ENCODE results near the gene PPP2R5E. TPM values are rescaled to one million over a fixed set of nuclear protein-coding genes. Genes with fewer than 3 reads are reported as not detected.

PPP2R5E gene
- total and polyA plus RNA-seq, 8 donors, result 7.2 to 32.9 (median 14.2) TPM

DNA sequence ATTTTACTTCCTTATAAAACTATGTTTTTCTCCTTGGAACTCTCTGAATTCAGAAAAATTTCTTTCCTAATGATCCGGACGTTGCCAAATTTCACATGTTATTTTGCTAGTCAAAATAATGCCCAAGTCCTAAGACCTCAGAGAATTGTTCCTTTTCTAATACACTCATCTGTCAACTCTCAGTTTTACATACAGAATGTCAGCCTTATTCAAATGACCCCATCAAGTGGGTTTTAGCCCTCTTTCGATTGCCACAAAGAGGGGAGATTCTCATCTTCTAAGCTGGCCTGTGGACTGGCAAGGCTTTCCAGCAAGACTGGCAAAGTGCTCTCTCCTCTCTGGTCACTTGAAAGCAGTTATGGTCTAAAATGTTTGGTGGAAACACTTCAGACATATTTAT lies 125.2 kb downstream of the PPP2R5E start:
- H3K9me3 ChIP-seq, result no peaks in the 10 kb centered on the region
- 73 to 91% (median 90%) methylated on average over 3 of the region's 3 CpGs for WGBS, 5 donors
- intact Hi-C loops (cut with DNase I; ENCODE audit: low total_unique reads), result no loop called here
- H3K27me3 ChIP-seq, result no peaks in the 10 kb centered on the region
- H3K4me1 ChIP-seq, result peaks cover 0 to 6% (median 0%) of the 10 kb centered on the region in 4 donors
- no peak overlapping the region for H3K4me3 ChIP-seq
- H3K36me3 ChIP-seq, result peaks cover 0 to 48% (median 39%) of the 10 kb centered on the region in 4 donors
- TF ChIP-seq, protein P1, sequence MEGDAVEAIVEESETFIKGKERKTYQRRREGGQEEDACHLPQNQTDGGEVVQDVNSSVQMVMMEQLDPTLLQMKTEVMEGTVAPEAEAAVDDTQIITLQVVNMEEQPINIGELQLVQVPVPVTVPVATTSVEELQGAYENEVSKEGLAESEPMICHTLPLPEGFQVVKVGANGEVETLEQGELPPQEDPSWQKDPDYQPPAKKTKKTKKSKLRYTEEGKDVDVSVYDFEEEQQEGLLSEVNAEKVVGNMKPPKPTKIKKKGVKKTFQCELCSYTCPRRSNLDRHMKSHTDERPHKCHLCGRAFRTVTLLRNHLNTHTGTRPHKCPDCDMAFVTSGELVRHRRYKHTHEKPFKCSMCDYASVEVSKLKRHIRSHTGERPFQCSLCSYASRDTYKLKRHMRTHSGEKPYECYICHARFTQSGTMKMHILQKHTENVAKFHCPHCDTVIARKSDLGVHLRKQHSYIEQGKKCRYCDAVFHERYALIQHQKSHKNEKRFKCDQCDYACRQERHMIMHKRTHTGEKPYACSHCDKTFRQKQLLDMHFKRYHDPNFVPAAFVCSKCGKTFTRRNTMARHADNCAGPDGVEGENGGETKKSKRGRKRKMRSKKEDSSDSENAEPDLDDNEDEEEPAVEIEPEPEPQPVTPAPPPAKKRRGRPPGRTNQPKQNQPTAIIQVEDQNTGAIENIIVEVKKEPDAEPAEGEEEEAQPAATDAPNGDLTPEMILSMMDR (IDR thresholded peaks at IDR 0.05), result no peak
- TF ChIP-seq EP300 (IDR thresholded peaks at IDR 0.05), result no peak
- TF ChIP-seq POLR2AphosphoS5 (IDR thresholded peaks at IDR 0.05), result no peak
- TF ChIP-seq POLR2A (IDR thresholded peaks at IDR 0.05), result no peak
- H3K27ac ChIP-seq, result no peak overlapping the region
- no peak for DNase-seq

DNA sequence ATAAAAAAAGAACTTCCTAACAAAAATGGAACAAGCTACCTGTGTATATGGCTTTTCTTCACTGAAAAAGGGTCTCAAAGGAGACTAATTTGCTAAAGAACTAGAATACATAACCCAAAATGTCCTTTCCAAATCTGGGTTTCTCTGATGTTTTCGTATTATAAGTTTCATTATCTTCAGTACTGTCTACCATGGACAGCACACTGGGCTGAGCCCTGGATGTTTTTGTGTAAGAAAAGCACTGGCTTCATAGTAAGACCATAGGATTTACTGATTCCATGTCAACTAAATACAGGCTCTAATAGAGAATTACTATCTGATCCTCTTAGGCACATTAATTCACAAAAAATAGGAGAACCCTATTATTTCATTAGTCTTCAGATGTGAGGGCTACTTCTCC lies 130.2 kb downstream of the PPP2R5E start:
- intact Hi-C loops (cut with DNase I; ENCODE audit: low total_unique reads), result no loop called here
- DNase-seq, result no peak
- Histone ChIP-seq H3K27ac (no peak overlapping the region), H3K9me3 (no peaks in the 10 kb centered on the region), H3K4me3 (no peak overlapping the region), H3K36me3 (peaks cover 0 to 49% (median 30%) of the 10 kb centered on the region in 4 donors), H3K27me3 (no peaks in the 10 kb centered on the region), H3K4me1 (peaks cover 0 to 6% (median 0%) of the 10 kb centered on the region in 4 donors)
- TF ChIP-seq POLR2AphosphoS5 (IDR thresholded peaks at IDR 0.05) (no peak), EP300 (IDR thresholded peaks at IDR 0.05) (no peak), POLR2A (IDR thresholded peaks at IDR 0.05) (no peak)
- TF ChIP-seq, protein P1 (IDR thresholded peaks at IDR 0.05), result no peak
- WGBS, 5 donors, result 81 to 100% (median 95%) methylated on average over 1 of the region's 1 CpG

- no peak overlapping the region for H3K27ac ChIP-seq
- no peaks in the 10 kb centered on the region for H3K27me3 ChIP-seq
- no peaks in the 10 kb centered on the region for H3K9me3 ChIP-seq
- intact Hi-C loops (cut with DNase I; ENCODE audit: low total_unique reads), result no loop called here
- no peak overlapping the region for H3K4me3 ChIP-seq
- peaks cover 0 to 24% (median 15%) of the 10 kb centered on the region in 4 donors for H3K36me3 ChIP-seq
- H3K4me1 ChIP-seq, result peaks cover 0 to 24% (median 0%) of the 10 kb centered on the region in 4 donors
- TF ChIP-seq, protein P1 (IDR thresholded peaks at IDR 0.05), result no peak
- no peak for TF ChIP-seq EP300 (IDR thresholded peaks at IDR 0.05)
- no peak for TF ChIP-seq POLR2A (IDR thresholded peaks at IDR 0.05)
- no peak for TF ChIP-seq POLR2AphosphoS5 (IDR thresholded peaks at IDR 0.05)
- 92 to 97% (median 96%) methylated on average over 9 of the region's 9 CpGs for WGBS, 5 donors
- DNase-seq, result no peak
Observed at GRCh38 chr14:63406333-63406732, 136.8 kb downstream of the PPP2R5E start.

GRCh38 chr14:63405715-63406114 lies 137.5 kb downstream of the PPP2R5E start:
- Histone ChIP-seq H3K4me3 (no peak overlapping the region), H3K9me3 (no peaks in the 10 kb centered on the region), H3K4me1 (peaks cover 0 to 27% (median 0%) of the 10 kb centered on the region in 4 donors), H3K36me3 (peaks cover 0 to 23% (median 11%) of the 10 kb centered on the region in 4 donors), H3K27me3 (no peaks in the 10 kb centered on the region), H3K27ac (no peak overlapping the region)
- intact Hi-C loops (cut with DNase I; ENCODE audit: low total_unique reads), result no loop called here
- DNase-seq, result no peak
- no peak for TF ChIP-seq POLR2AphosphoS5 (IDR thresholded peaks at IDR 0.05)
- no peak for TF ChIP-seq EP300 (IDR thresholded peaks at IDR 0.05)
- TF ChIP-seq, protein P1 (IDR thresholded peaks at IDR 0.05), result no peak
- TF ChIP-seq POLR2A (IDR thresholded peaks at IDR 0.05), result no peak
